Measurements from ENCODE around the gene LINC00237.

LINC00237 gene

GRCh38 chr20:21125072-21125848 is 19.1 kb upstream of the LINC00237 start:
- Histone ChIP-seq H3K4me3 (ENCODE audit: low read depth, low read length) (peak overlapping the region; percentile 67), H3K9ac (ENCODE audit: low read length) (peak overlapping the region; percentile 15), H3K4me1 (ENCODE audit: control insufficient read depth, insufficient read depth, low read length) (peaks cover 15% of the 10 kb centered on the region), H3K36me3 (ENCODE audit: control insufficient read depth, insufficient read depth, low read length) (no peaks in the 10 kb centered on the region), H3K9me3 (ENCODE audit: control insufficient read depth, insufficient read depth, low read depth, low read length) (peaks cover 6% of the 10 kb centered on the region), H3K27ac (ENCODE audit: low read depth, low read length) (no peak overlapping the region), H3K27me3 (ENCODE audit: control insufficient read depth, insufficient read depth, low read length) (no peaks in the 10 kb centered on the region)

GRCh38 chr20:21124190-21124589 is 18.0 kb upstream of the LINC00237 start:
- Histone ChIP-seq H3K9ac (ENCODE audit: low read length) (no peak overlapping the region), H3K27me3 (ENCODE audit: control insufficient read depth, insufficient read depth, low read length) (no peaks in the 10 kb centered on the region), H3K27ac (ENCODE audit: low read depth, low read length) (no peak overlapping the region), H3K4me3 (ENCODE audit: low read depth, low read length) (no peak overlapping the region), H3K36me3 (ENCODE audit: control insufficient read depth, insufficient read depth, low read length) (no peaks in the 10 kb centered on the region), H3K9me3 (ENCODE audit: control insufficient read depth, insufficient read depth, low read depth, low read length) (peaks cover 6% of the 10 kb centered on the region), H3K4me1 (ENCODE audit: control insufficient read depth, insufficient read depth, low read length) (peaks cover 12% of the 10 kb centered on the region)

DNA sequence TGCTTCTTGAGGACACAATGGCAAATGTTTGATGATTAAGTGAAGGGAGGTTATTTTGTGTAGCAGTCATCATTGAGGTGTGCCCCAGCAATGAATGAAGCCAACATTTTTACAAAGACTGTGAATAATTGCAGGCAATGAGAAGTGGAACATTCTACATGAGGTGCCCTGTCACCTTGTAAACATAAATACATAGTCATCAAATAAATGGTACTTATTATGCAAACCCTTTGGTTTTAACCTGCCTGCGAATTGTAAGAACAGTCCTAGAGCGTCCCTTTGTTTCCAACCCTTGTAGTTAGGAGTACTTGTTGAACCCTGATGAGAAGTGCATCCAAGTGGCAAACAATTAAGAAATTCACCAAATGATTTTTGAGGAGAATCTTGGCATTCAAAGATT is 12.6 kb upstream of the LINC00237 start:
- Histone ChIP-seq H3K4me1 (ENCODE audit: control insufficient read depth, insufficient read depth, low read length) (no peaks in the 10 kb centered on the region), H3K27me3 (ENCODE audit: control insufficient read depth, insufficient read depth, low read length) (no peaks in the 10 kb centered on the region), H3K36me3 (ENCODE audit: control insufficient read depth, insufficient read depth, low read length) (no peaks in the 10 kb centered on the region), H3K4me3 (ENCODE audit: low read depth, low read length) (no peak overlapping the region), H3K9ac (ENCODE audit: low read length) (no peak overlapping the region), H3K27ac (ENCODE audit: low read depth, low read length) (no peak overlapping the region), H3K9me3 (ENCODE audit: control insufficient read depth, insufficient read depth, low read depth, low read length) (peaks cover 6% of the 10 kb centered on the region)

- Histone ChIP-seq H3K27me3 (ENCODE audit: control insufficient read depth, insufficient read depth, low read length) (no peaks in the 10 kb centered on the region), H3K4me1 (ENCODE audit: control insufficient read depth, insufficient read depth, low read length) (no peaks in the 10 kb centered on the region), H3K4me3 (ENCODE audit: low read depth, low read length) (no peak overlapping the region), H3K9me3 (ENCODE audit: control insufficient read depth, insufficient read depth, low read depth, low read length) (peaks cover 6% of the 10 kb centered on the region), H3K9ac (ENCODE audit: low read length) (no peak overlapping the region), H3K36me3 (ENCODE audit: control insufficient read depth, insufficient read depth, low read length) (no peaks in the 10 kb centered on the region), H3K27ac (ENCODE audit: low read depth, low read length) (no peak overlapping the region)
These were observed 12.0 kb upstream of the LINC00237 start for GRCh38 chr20:21118138-21118537.

DNA sequence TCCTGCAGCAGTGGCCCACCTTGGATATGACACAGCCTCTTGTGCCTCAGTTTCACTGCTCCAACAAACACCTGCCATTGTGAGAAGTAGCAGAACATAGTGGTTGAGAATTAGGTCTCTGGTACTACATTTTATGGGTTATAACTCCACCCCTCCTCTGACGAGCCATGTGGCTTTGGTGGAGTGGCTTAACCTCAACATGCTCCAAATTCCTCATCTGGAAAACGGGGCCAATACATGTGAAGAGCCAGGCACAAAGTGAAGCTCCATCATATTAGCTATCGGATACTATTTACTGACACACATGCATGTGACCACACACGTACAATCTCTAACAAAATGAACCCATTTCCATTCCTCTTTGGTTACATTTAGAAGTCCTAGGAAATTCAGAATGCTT is 11.4 kb upstream of the LINC00237 start:
- peaks cover 6% of the 10 kb centered on the region for H3K9me3 ChIP-seq (ENCODE audit: control insufficient read depth, insufficient read depth, low read depth, low read length)
- no peaks in the 10 kb centered on the region for H3K4me1 ChIP-seq (ENCODE audit: control insufficient read depth, insufficient read depth, low read length)

DNA sequence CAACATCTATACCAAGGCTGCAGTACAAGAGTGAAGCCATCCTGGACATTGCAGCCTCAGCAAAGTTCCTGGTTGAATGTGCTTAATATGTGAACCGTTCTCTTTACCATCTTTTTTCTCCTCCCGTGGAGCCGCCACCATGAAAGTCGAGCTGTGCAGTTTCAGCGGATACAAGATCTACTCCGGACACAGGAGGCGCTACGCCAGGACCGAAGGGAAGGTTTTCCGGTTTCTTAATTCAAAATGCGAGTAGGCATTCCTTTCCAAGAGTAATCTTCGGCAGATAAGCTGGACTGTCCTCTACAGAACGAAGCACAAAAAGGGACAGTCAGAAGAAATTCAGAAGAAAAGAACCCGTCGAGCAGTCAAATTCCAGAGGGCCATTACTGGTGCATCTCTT is 8.4 kb upstream of the LINC00237 start:
- H3K9me3 ChIP-seq (ENCODE audit: control insufficient read depth, insufficient read depth, low read depth, low read length): no peaks in the 10 kb centered on the region
- H3K27me3 ChIP-seq (ENCODE audit: control insufficient read depth, insufficient read depth, low read length): no peaks in the 10 kb centered on the region
- no peak overlapping the region for H3K9ac ChIP-seq (ENCODE audit: low read length)
- no peaks in the 10 kb centered on the region for H3K36me3 ChIP-seq (ENCODE audit: control insufficient read depth, insufficient read depth, low read length)
- H3K4me3 ChIP-seq (ENCODE audit: low read depth, low read length): no peak overlapping the region
- H3K4me1 ChIP-seq (ENCODE audit: control insufficient read depth, insufficient read depth, low read length): peaks cover 2% of the 10 kb centered on the region; the same call in 1 of the 2 replicates
- H3K27ac ChIP-seq (ENCODE audit: low read depth, low read length): no peak overlapping the region

More for the DNA sequence above, 11.4 kb upstream of the LINC00237 start:
- no peak overlapping the region for H3K9ac ChIP-seq (ENCODE audit: low read length)
- H3K27ac ChIP-seq (ENCODE audit: low read depth, low read length): no peak overlapping the region
- no peak overlapping the region for H3K4me3 ChIP-seq (ENCODE audit: low read depth, low read length)
- H3K36me3 ChIP-seq (ENCODE audit: control insufficient read depth, insufficient read depth, low read length): no peaks in the 10 kb centered on the region
- H3K27me3 ChIP-seq (ENCODE audit: control insufficient read depth, insufficient read depth, low read length): no peaks in the 10 kb centered on the region

DNA sequence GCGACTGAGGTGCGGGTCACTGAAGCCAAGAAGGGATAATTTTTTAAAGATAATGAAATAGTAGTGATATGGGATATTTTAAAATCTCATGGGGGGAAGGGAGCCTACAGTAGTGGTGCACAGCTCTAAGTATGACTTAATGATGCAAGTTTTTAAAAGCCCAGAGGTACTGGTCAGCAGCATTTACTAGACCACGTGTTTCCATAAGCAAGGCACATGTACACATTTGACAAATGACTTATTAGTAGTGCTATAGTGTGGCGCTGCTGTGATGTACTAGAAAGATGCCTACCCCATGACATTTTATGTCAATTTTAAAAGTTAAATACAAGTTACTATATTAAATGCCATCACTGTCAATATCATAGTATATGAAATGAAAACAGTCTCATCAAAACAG is 7.5 kb upstream of the LINC00237 start:
- H3K9ac ChIP-seq (ENCODE audit: low read length): no peak overlapping the region
- peaks cover 9% of the 10 kb centered on the region for H3K27me3 ChIP-seq (ENCODE audit: control insufficient read depth, insufficient read depth, low read length)
- H3K9me3 ChIP-seq (ENCODE audit: control insufficient read depth, insufficient read depth, low read depth, low read length): no peaks in the 10 kb centered on the region
- H3K36me3 ChIP-seq (ENCODE audit: control insufficient read depth, insufficient read depth, low read length): no peaks in the 10 kb centered on the region
- H3K27ac ChIP-seq (ENCODE audit: low read depth, low read length): no peak overlapping the region
- H3K4me3 ChIP-seq (ENCODE audit: low read depth, low read length): no peak overlapping the region
- peaks cover 2% of the 10 kb centered on the region; the same call in 1 of the 2 replicates for H3K4me1 ChIP-seq (ENCODE audit: control insufficient read depth, insufficient read depth, low read length)

DNA sequence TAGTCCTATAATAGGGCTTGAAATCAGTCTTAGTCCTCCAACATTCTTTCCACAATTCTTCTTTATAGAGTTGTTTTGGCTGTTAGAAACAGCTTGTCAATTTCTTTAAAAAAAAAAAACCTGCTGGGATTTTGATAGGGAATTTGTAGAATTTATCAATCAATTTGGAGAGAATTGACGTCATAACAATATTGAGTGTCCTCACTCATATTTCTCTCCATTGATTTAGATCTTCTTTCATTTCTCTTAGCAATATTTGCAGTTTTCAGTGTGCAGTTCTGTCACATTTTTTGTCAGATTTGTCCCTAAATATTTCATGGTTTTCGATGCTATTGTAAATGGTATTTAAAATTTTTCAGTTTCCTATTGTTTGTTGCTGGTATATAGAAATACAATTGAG is 5.3 kb upstream of the LINC00237 start:
- Histone ChIP-seq H3K9me3 (ENCODE audit: control insufficient read depth, insufficient read depth, low read depth, low read length) (no peaks in the 10 kb centered on the region), H3K9ac (ENCODE audit: low read length) (no peak overlapping the region), H3K27ac (ENCODE audit: low read depth, low read length) (no peak overlapping the region), H3K36me3 (ENCODE audit: control insufficient read depth, insufficient read depth, low read length) (no peaks in the 10 kb centered on the region), H3K27me3 (ENCODE audit: control insufficient read depth, insufficient read depth, low read length) (peaks cover 31% of the 10 kb centered on the region), H3K4me1 (ENCODE audit: control insufficient read depth, insufficient read depth, low read length) (peaks cover 5% of the 10 kb centered on the region), H3K4me3 (ENCODE audit: low read depth, low read length) (no peak overlapping the region)

DNA sequence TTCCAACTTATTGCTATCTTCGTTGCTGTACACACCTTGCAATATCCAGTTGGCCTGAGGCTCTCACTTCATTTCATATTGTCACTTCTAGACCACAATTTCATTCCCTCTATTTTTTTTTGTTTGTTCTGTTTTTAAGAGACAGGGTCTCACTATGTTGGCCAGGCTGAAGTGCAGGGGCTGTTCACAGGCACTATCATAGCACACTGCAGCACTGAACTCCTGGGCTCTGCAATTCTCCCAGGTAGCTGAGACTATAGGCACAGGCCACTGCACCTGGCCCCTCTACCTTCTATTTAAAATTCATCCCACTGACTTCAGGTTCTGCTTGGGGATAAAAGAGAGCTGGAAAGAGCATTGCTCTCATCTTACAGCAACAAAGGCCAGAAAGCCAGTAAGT is 4.7 kb upstream of the LINC00237 start:
- peaks cover 37% of the 10 kb centered on the region for H3K27me3 ChIP-seq (ENCODE audit: control insufficient read depth, insufficient read depth, low read length)
- H3K36me3 ChIP-seq (ENCODE audit: control insufficient read depth, insufficient read depth, low read length): no peaks in the 10 kb centered on the region

DNA sequence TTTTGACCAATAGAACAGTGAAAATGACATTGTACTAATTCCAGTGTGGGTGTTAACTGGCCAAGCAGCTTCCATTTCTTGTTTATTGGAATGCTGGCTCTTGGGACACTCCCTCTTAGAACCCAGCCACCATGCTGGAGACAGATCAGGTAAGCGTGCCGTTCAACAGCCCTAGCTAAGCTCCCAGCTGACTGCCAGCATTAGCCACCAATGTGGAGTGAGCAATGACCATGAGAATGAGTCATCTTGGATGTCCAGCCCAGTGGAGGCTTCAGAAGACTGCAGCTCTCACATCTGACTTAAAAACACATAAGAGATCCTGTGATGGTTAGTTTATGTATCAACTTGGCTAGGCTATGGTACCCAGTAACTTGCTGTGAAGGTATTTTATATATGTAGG is 3.0 kb upstream of the LINC00237 start:
- no peak overlapping the region for H3K9ac ChIP-seq (ENCODE audit: low read length)
- H3K36me3 ChIP-seq (ENCODE audit: control insufficient read depth, insufficient read depth, low read length): no peaks in the 10 kb centered on the region
- peaks cover 15% of the 10 kb centered on the region for H3K4me1 ChIP-seq (ENCODE audit: control insufficient read depth, insufficient read depth, low read length)
- no peak overlapping the region for H3K27ac ChIP-seq (ENCODE audit: low read depth, low read length)
- peaks cover 54% of the 10 kb centered on the region for H3K27me3 ChIP-seq (ENCODE audit: control insufficient read depth, insufficient read depth, low read length)
- no peak overlapping the region for H3K4me3 ChIP-seq (ENCODE audit: low read depth, low read length)
- no peaks in the 10 kb centered on the region for H3K9me3 ChIP-seq (ENCODE audit: control insufficient read depth, insufficient read depth, low read depth, low read length)

More for the DNA sequence above, 4.7 kb upstream of the LINC00237 start:
- Histone ChIP-seq H3K9me3 (ENCODE audit: control insufficient read depth, insufficient read depth, low read depth, low read length) (no peaks in the 10 kb centered on the region), H3K27ac (ENCODE audit: low read depth, low read length) (no peak overlapping the region), H3K4me3 (ENCODE audit: low read depth, low read length) (no peak overlapping the region), H3K4me1 (ENCODE audit: control insufficient read depth, insufficient read depth, low read length) (peaks cover 8% of the 10 kb centered on the region), H3K9ac (ENCODE audit: low read length) (no peak overlapping the region)

DNA sequence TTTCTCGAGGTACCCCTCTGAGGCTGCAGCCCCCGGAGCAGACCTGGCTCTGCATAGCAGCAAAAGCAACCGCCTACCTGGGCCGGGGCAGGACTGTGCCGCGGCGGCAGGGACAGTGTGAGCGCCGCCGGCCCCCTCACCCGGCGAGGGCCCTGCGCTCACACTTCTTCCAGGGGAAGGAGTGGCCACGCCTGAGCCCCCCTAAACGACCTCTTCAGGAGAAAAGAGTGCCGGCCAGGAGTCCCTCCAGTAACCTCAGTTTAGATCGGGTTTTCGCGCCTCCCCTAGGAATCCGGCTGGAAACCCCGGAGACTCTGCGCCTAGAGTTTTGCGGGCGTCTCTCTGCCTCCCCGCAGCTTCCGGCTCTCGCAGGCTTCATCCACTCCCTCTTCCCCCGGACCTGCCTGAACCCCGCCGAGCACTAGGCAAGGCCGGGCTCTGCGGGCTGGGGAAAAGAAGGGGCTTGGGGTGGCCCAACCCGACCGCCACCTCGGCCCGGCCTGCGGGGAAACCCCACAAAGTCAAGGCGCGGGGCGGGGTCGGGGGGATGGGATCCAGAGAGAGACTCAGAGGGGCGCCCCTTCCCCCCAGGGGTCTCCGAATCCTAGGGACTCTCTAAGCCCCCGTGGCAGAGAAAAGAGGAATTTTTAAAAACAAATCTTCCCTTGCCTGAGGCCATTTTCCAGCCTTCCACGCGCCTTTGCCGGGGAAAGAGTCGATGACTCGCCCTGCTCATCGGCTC is 558 bp downstream of the LINC00237 start:
- H3K9ac ChIP-seq (ENCODE audit: low read length): peak overlapping the region; percentile 31
- H3K27me3 ChIP-seq (ENCODE audit: control insufficient read depth, insufficient read depth, low read length): peaks cover 89% of the 10 kb centered on the region
- H3K4me1 ChIP-seq (ENCODE audit: control insufficient read depth, insufficient read depth, low read length): peaks cover 22% of the 10 kb centered on the region
- peak overlapping the region; percentile 79 for H3K4me3 ChIP-seq (ENCODE audit: low read depth, low read length)
- H3K9me3 ChIP-seq (ENCODE audit: control insufficient read depth, insufficient read depth, low read depth, low read length): no peaks in the 10 kb centered on the region
- no peaks in the 10 kb centered on the region for H3K36me3 ChIP-seq (ENCODE audit: control insufficient read depth, insufficient read depth, low read length)
- no peak overlapping the region for H3K27ac ChIP-seq (ENCODE audit: low read depth, low read length)
